Body of pancreas (tissue), 4 donors: ENCODE data around the gene METTL23. TPM values are rescaled to one million over a fixed set of nuclear protein-coding genes. Genes with fewer than 3 reads are reported as not detected.

Experiments used
- ATAC-seq: fragments of 150-250 bp; one replicate; pipeline ENCODE4 v1.9.1; 2016
- DNase-seq, 4 donors: peaks; one replicate each; pipeline ENCODE4 v3.0.0-alpha.2; 2019
- H3K27ac ChIP-seq, 4 donors: fragments of 200-600 bp; sonication (generic); 1 replicate in 3 of 4; 2 replicates in 1 of 4; pipeline versions ENCODE4 v1.5.1 to v1.6.1; 2016 to 2019; ENCODE audit warnings: mild to moderate bottlenecking in 1 of 4, mixed read lengths in 1 of 4, moderate library complexity in 1 of 4
- H3K27me3 ChIP-seq, 2 donors: fragments of 200-600 bp; sonication (generic); one replicate each; pipeline ENCODE4 v1.6.0; 2016; ENCODE audit warnings: mild to moderate bottlenecking in 1 of 2
- H3K36me3 ChIP-seq, 2 donors: fragments of 200-600 bp; sonication (generic); replicated peaks in 1 of 2; 2 replicates each; pipeline ENCODE4 v1.5.1; 2016; ENCODE audit warnings: low read depth in 2 of 2; ENCODE audit not compliant: insufficient read depth in 1 of 2
- H3K4me1 ChIP-seq: fragments of 200-600 bp; sonication (generic); one replicate; pipeline ENCODE4 v1.6.0; 2016
- H3K4me3 ChIP-seq, 2 donors: fragments of 200-600 bp; sonication (generic); 1 replicate in 1 of 2; 2 replicates in 1 of 2; pipeline ENCODE4 v1.5.1; 2016 to 2019
- H3K9me3 ChIP-seq, 3 donors: fragments of 200-600 bp; sonication (generic); 1 replicate in 2 of 3; 2 replicates in 1 of 3; pipeline ENCODE4 v1.5.1; 2016
- CTCF ChIP-seq, 7 experiments: fragments of 450-650 bp in 4 of 7; fragments of 200-600 bp in 3 of 7; sonication (generic) in 3 of 7; IDR thresholded peaks; one replicate each; pipeline ENCODE4 v1.5.1; 2016 to 2019; ENCODE audit warnings: antibody characterized with exemption in 7 of 7
- POLR2A ChIP-seq, 3 donors: fragments of 450-650 bp; IDR thresholded peaks; one replicate each; pipeline ENCODE4 v1.6.1; 2016; ENCODE audit warnings: antibody characterized with exemption in 3 of 3, mild to moderate bottlenecking in 2 of 3
- WGBS, 2 donors: methylation state at CpG; one replicate each; pipeline ENCODE4 v1.1.5; 2017; 5-methylcytosine and 5-hydroxymethylcytosine counted together
- intact Hi-C: fragments of 100-400 bp; cut with DNase I; formaldehyde crosslinking; loops from one replicate; pipeline ENCODE4 v1.15.1; 2023
- total RNA-seq, 2 donors: library from RNA; depleted of rRNA; stranded (reverse); fragments of >200 nt; gene quantifications; one replicate each; pipeline ENCODE4 v1.1.0, GENCODE V29; 2016

The METTL23 gene
- total RNA-seq, 2 donors from 2014 or later, result 25.9 to 44.2 TPM

- H3K36me3 ChIP-seq, result peaks cover 0 to 22% of the 10 kb centered on the region in 2 donors
- peaks cover 62% of the 10 kb centered on the region for H3K4me1 ChIP-seq
- TF ChIP-seq POLR2A (IDR thresholded peaks at IDR 0.05), result no peak
- TF ChIP-seq CTCF (IDR thresholded peaks at IDR 0.05), result no peak
- H3K9me3 ChIP-seq, result no peaks in the 10 kb centered on the region
- H3K27ac ChIP-seq, result peak overlapping the region in 2 of 4 donors; percentile 10 to 98
- no peak overlapping the region for H3K4me3 ChIP-seq
- ATAC-seq, result no peak
- intact Hi-C loops, result no loop called here
- 13 to 15% methylated on average over 8 of the region's 8 CpGs for WGBS, 2 donors
- no peaks in the 10 kb centered on the region for H3K27me3 ChIP-seq
- DNase-seq, result peak in 2 of 4 donors; percentile 19 to 25
Measured at GRCh38 chr17:76734080-76734840, 7.6 kb downstream of the METTL23 start.

- DNase-seq (no peak), ATAC-seq (no peak)
- peak overlapping the region in 1 of 2 donors; percentile 85 for H3K4me3 ChIP-seq
- TF ChIP-seq POLR2A (IDR thresholded peaks at IDR 0.05) (no peak), CTCF (IDR thresholded peaks at IDR 0.05) (peak in 1 of 7 experiments; percentile 9)
- WGBS, 2 donors, result 5 to 7% methylated on average over 5 of the region's 5 CpGs
- H3K27ac ChIP-seq, result peak overlapping the region in 3 of 4 donors; percentile 7 to 98 (median 13)
- intact Hi-C loops, result no loop called here
- H3K36me3 ChIP-seq, result peaks cover 0 to 22% of the 10 kb centered on the region in 2 donors
- no peaks in the 10 kb centered on the region for H3K9me3 ChIP-seq
- peaks cover 63% of the 10 kb centered on the region for H3K4me1 ChIP-seq
- H3K27me3 ChIP-seq, result no peaks in the 10 kb centered on the region
Measured at GRCh38 chr17:76735006-76735405, 8.4 kb downstream of the METTL23 start.

GRCh38 chr17:76735586-76736348, 9.1 kb downstream of the METTL23 start:
- Histone ChIP-seq H3K27ac (peak overlapping the region; percentile 98 to 100 (median 99)), H3K27me3 (no peaks in the 10 kb centered on the region), H3K36me3 (peaks cover 0 to 22% of the 10 kb centered on the region in 2 donors), H3K4me1 (peaks cover 66% of the 10 kb centered on the region), H3K4me3 (peak overlapping the region; percentile 67 to 85), H3K9me3 (no peaks in the 10 kb centered on the region)
- DNase-seq (no peak), ATAC-seq (no peak)
- intact Hi-C loops, result no loop called here
- WGBS, 2 donors, result 0 to 1% methylated on average over 9 to 20 of the region's 20 CpGs
- TF ChIP-seq CTCF (IDR thresholded peaks at IDR 0.05) (no peak), POLR2A (IDR thresholded peaks at IDR 0.05) (no peak)

GRCh38 chr17:76736349-76737081, 9.9 kb downstream of the METTL23 start:
- Histone ChIP-seq H3K27me3 (no peaks in the 10 kb centered on the region), H3K9me3 (no peaks in the 10 kb centered on the region), H3K4me1 (peaks cover 60% of the 10 kb centered on the region), H3K4me3 (peak overlapping the region; percentile 67 to 85), H3K27ac (peak overlapping the region; percentile 98 to 100 (median 99)), H3K36me3 (peaks cover 0 to 18% of the 10 kb centered on the region in 2 donors)
- intact Hi-C loops, result no loop called here
- TF ChIP-seq CTCF (IDR thresholded peaks at IDR 0.05) (peak in 4 of 7 experiments; percentile 37 to 44 (median 40)), POLR2A (IDR thresholded peaks at IDR 0.05) (peak in 2 of 3 donors; percentile 9 to 25)
- WGBS, 2 donors, result 1% methylated on average over 97 of the region's 117 CpGs; no CpG with 5 or more reads in 1 of the 2 donors
- peak; percentile 78 to 83 (median 82) for DNase-seq
- peak; percentile 44 for ATAC-seq
